RWPE1 (cell line): Measurements from ENCODE around the gene LGALS7.

Experiments used
- CTCF ChIA-PET: fragments of 350-600 bp; sonication (Branson Sonifier 250); formaldehyde crosslinking; extraction: SDS; loops from one replicate; lab custom pipeline; 2021; lab: Yijun Ruan, JAX
- POLR2A ChIA-PET: fragments of 400-600 bp; formaldehyde crosslinking; extraction: SDS; loops from one replicate; lab custom pipeline; 2020; ENCODE audit warnings: antibody characterized with exemption; ENCODE audit not compliant: low non-redundant PET; lab: Yijun Ruan, JAX
- DNase-seq: peaks from one replicate; pipeline ENCODE4 v3.0.0; 2012; ENCODE audit warnings: low spot score
- H3K27ac ChIP-seq: fragments of 450-650 bp; 2 replicates; pipeline ENCODE4 v1.5.1; 2017
- CTCF ChIP-seq: fragments of 450-650 bp; conservative IDR thresholded peaks from 2 replicates; pipeline ENCODE4 v1.5.1; 2017; ENCODE audit warnings: low read depth, mild to moderate bottlenecking

Gene LGALS7

GRCh38 chr19:38726284-38726673, 47.0 kb downstream of the LGALS7 start:
- peak overlapping the region; percentile 84 for H3K27ac ChIP-seq
- TF ChIP-seq CTCF = no peak
- POLR2A ChIA-PET = no interaction called here

GRCh38 chr19:38725469-38726283, 47.6 kb downstream of the LGALS7 start:
- ChIA-PET CTCF (interaction anchor here (0.6 to 1.1 kb wide), 3 partner anchors 9 to 224 kb away, joined by 3 to 4 read pairs (median 4); no protein-coding TSS in a partner anchor), POLR2A (no interaction called here)
- H3K27ac ChIP-seq = peak overlapping the region; percentile 84
- TF ChIP-seq CTCF = no peak
- no peak for DNase-seq

More at GRCh38 chr19:38726284-38726673, 47.0 kb downstream of the LGALS7 start:
- CTCF ChIA-PET = interaction anchor here (0.6 to 0.8 kb wide), 2 partner anchors 9 to 224 kb away, joined by 3 to 4 read pairs; no protein-coding TSS in a partner anchor
- no peak for DNase-seq

- CTCF ChIA-PET = interaction anchor here (0.8 to 1.1 kb wide), 3 partner anchors 77 to 115 kb away, joined by 3 to 4 read pairs (median 3); partner anchors contain the start of gene ACTN4
- DNase-seq = no peak
- POLR2A ChIA-PET = no interaction called here
- TF ChIP-seq CTCF = no peak
- H3K27ac ChIP-seq = peak overlapping the region; percentile 84
These were observed 49.1 kb downstream of the LGALS7 start for GRCh38 chr19:38723990-38724854.

GRCh38 chr19:38723606-38723965, 49.7 kb downstream of the LGALS7 start:
- H3K27ac ChIP-seq = peak overlapping the region; percentile 84
- CTCF ChIA-PET = interaction anchor here (0.9 kb wide), 1 partner anchor 115 kb away, joined by 3 read pairs; no protein-coding TSS in a partner anchor
- no peak for TF ChIP-seq CTCF
- POLR2A ChIA-PET = no interaction called here
- no peak for DNase-seq

- ChIA-PET CTCF (interaction anchor here (0.9 kb wide), 1 partner anchor 115 kb away, joined by 3 read pairs; no protein-coding TSS in a partner anchor), POLR2A (no interaction called here)
- no peak for TF ChIP-seq CTCF
- no peak for DNase-seq
- H3K27ac ChIP-seq = peak overlapping the region; percentile 84
These were observed 50.2 kb downstream of the LGALS7 start for GRCh38 chr19:38722947-38723605.
